Epithelial cell of proximal tubule (primary cell): ENCODE results near the gene DUSP6. TPM values are rescaled to one million over a fixed set of nuclear protein-coding genes. Genes with fewer than 3 reads are reported as not detected.

Experiments used
- DNase-seq: peaks from one replicate; pipeline ENCODE4 v3.0.0-alpha.2; 2011; ENCODE audit warnings: low read depth
- H3K4me3 ChIP-seq: 2 replicates; pipeline ENCODE4 v1.5.1; 2011; ENCODE audit warnings: low read depth, mild to moderate bottlenecking, low read length
- CTCF ChIP-seq: conservative IDR thresholded peaks from 2 replicates; pipeline ENCODE4 v1.5.1; 2012; ENCODE audit warnings: low read depth, mild to moderate bottlenecking, low read length
- total RNA-seq: library from RNA; depleted of rRNA; stranded (reverse); fragments of >200 nt; gene quantifications from 2 replicates; pipeline ENCODE4 v1.2.3, GENCODE V29; 2015

DUSP6 gene
- total RNA-seq, 1 donor from 2014 or later = 41.1 TPM

- no peak for DNase-seq
- H3K4me3 ChIP-seq = no peak overlapping the region
- no peak for TF ChIP-seq CTCF
Measured at GRCh38 chr12:89323568-89324218, 28.6 kb downstream of the DUSP6 start.

GRCh38 chr12:89320735-89321134, 31.6 kb downstream of the DUSP6 start:
- no peak for DNase-seq
- H3K4me3 ChIP-seq = no peak overlapping the region
- TF ChIP-seq CTCF = no peak

GRCh38 chr12:89319606-89320005, 32.7 kb downstream of the DUSP6 start:
- DNase-seq = no peak
- no peak overlapping the region for H3K4me3 ChIP-seq
- TF ChIP-seq CTCF = no peak

DNA sequence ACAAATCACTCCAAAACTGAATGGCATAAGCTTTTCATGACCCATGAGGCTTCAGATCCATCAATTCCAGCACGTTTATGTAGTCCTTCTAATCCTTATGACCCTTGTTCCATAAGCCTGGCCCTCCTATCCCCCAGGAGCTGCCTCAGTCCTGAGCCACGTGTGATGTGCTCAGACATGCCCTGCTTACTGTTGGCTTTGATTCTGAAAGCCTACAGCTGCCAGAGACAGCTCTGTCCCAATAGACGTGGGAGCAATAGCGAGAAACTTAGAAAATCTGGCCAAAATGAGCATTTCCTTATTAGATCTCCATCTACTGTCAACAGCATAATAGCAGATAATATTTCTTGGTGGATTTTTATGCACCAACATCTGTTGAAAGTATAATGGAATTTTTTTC, 33.2 kb downstream of the DUSP6 start:
- H3K4me3 ChIP-seq = no peak overlapping the region
- no peak for DNase-seq
- no peak for TF ChIP-seq CTCF

DNA sequence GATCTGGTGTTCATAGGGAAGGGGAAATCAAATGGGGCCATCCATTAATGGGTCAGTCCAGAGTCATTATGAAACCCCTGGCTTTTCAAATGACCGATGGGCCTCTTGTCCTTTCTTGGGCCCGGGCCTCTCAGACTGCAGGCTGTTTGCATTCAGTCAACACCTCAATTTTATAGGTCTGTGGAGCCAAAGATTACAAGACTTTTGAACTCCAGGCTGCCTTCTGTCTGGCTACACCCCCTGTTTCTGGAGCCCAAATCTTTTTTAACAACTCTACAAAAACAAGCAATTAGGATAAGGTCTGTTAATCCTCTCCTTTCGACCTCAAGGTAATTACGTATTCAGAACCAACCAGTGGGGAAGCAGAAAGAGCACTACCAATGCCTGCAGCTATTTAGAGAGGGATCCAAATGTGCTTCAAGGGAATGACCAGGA, 35.6 kb downstream of the DUSP6 start:
- no peak for TF ChIP-seq CTCF
- H3K4me3 ChIP-seq = no peak overlapping the region
- no peak for DNase-seq

GRCh38 chr12:89314060-89314761, 38.1 kb downstream of the DUSP6 start:
- TF ChIP-seq CTCF = no peak
- no peak overlapping the region for H3K4me3 ChIP-seq

More at GRCh38 chr12:89314060-89314761, 38.1 kb downstream of the DUSP6 start:
- DNase-seq = no peak
